HepG2 (cell line): ENCODE data around the gene SIK3. TPM values are rescaled to one million over a fixed set of nuclear protein-coding genes. Genes with fewer than 3 reads are reported as not detected.

ENCODE experiments used
- ADNP ChIP-seq: sonication (generic); formaldehyde crosslinking; IDR thresholded peaks from 2 replicates; pipeline ENCODE4 v1.4.0; 2020; ENCODE audit warnings: missing genetic modification reagents
- BRD4 ChIP-seq: sonication (generic); formaldehyde crosslinking; IDR thresholded peaks from 2 replicates; pipeline ENCODE4 v1.4.0; 2020; ENCODE audit warnings: missing genetic modification reagents
- ISL2 ChIP-seq: sonication (generic); formaldehyde crosslinking; IDR thresholded peaks from 2 replicates; pipeline ENCODE4 v1.5.0; 2020; ENCODE audit warnings: missing genetic modification reagents
- SETDB1 ChIP-seq: sonication (generic); formaldehyde crosslinking; IDR thresholded peaks from 2 replicates; pipeline ENCODE4 v1.5.1; 2020; ENCODE audit warnings: missing genetic modification reagents, mild to moderate bottlenecking, borderline replicate concordance
- SIX1 ChIP-seq: sonication (generic); formaldehyde crosslinking; IDR thresholded peaks from 2 replicates; pipeline ENCODE4 v1.4.0; 2020; ENCODE audit warnings: missing genetic modification reagents, borderline replicate concordance
- SMAD3 ChIP-seq: sonication (generic); formaldehyde crosslinking; IDR thresholded peaks from 2 replicates; pipeline ENCODE4 v1.4.0; 2020; ENCODE audit warnings: missing genetic modification reagents
- TEAD3 ChIP-seq: optimal IDR thresholded peaks from 2 replicates; pipeline ENCODE3; 2016; ENCODE audit warnings: borderline replicate concordance
- ZNF317 ChIP-seq: sonication (generic); formaldehyde crosslinking; IDR thresholded peaks from 2 replicates; pipeline ENCODE4 v1.5.0; 2020; ENCODE audit warnings: mild to moderate bottlenecking, missing genetic modification reagents
- ZNF337 ChIP-seq: sonication (generic); formaldehyde crosslinking; IDR thresholded peaks from 2 replicates; pipeline ENCODE4 v1.5.1; 2020; ENCODE audit warnings: missing genetic modification reagents, low read depth, mild to moderate bottlenecking, borderline replicate concordance
- ZNF451 ChIP-seq: sonication (generic); formaldehyde crosslinking; IDR thresholded peaks from 2 replicates; pipeline ENCODE4 v1.5.0; 2020; ENCODE audit warnings: mild to moderate bottlenecking, missing genetic modification reagents
- ZNF468 ChIP-seq: sonication (generic); formaldehyde crosslinking; IDR thresholded peaks from 2 replicates; pipeline ENCODE4 v1.8.0; 2022; ENCODE audit warnings: mild to moderate bottlenecking, moderate library complexity, missing genetic modification reagents
- ZNF678 ChIP-seq: sonication (generic); formaldehyde crosslinking; IDR thresholded peaks from 2 replicates; pipeline ENCODE4 v1.4.0; 2020; ENCODE audit warnings: mild to moderate bottlenecking, missing genetic modification reagents
- ZNF781 ChIP-seq: sonication (generic); formaldehyde crosslinking; IDR thresholded peaks from 2 replicates; pipeline ENCODE4 v1.5.1; 2020; ENCODE audit warnings: borderline replicate concordance, mild to moderate bottlenecking, missing genetic modification reagents; ENCODE audit errors: not compliant biosample characterization
- polyA plus RNA-seq, 8 experiments: library from polyadenylated mRNA; depleted of rRNA in 3 of 8; stranded (reverse) in 7 of 8; unstranded in 1 of 8; fragments of >200 nt; fragmentation: Illumina TruSeq in 4 of 8; extraction: Trizol in 4 of 8; gene quantifications; 2 replicates each; pipeline versions ENCODE4 v1.2.1 to v1.2.3, GENCODE V29; 2011 to 2016; ENCODE audit warnings: low read depth in 4 of 8, missing spikeins in 1 of 8, mixed read lengths in 1 of 8; ENCODE audit not compliant: insufficient read depth in 1 of 8
- total RNA-seq, 5 experiments: library from RNA; depleted of rRNA; stranded (reverse); fragments of >200 nt; fragmentation: Illumina TruSeq; extraction: Trizol; gene quantifications; 2 replicates each; pipeline ENCODE4 v1.2.3, GENCODE V29; 2016; ENCODE audit warnings: low read depth in 1 of 5
- TF ChIP-seq, protein P1 (sequence below): sonication (generic); formaldehyde crosslinking; IDR thresholded peaks from 2 replicates; pipeline ENCODE4 v1.5.1; 2020; ENCODE audit warnings: mild to moderate bottlenecking, missing genetic modification reagents, borderline replicate concordance
- TF ChIP-seq, protein P2 (sequence below): sonication (generic); formaldehyde crosslinking; conservative IDR thresholded peaks from 2 replicates; pipeline ENCODE4 v1.8.0; 2022; ENCODE audit warnings: mild to moderate bottlenecking, moderate library complexity, missing genetic modification reagents
- TF ChIP-seq, protein P3 (sequence below): sonication (generic); formaldehyde crosslinking; IDR thresholded peaks from 2 replicates; pipeline ENCODE4 v1.4.0; 2020; ENCODE audit warnings: mild to moderate bottlenecking, missing genetic modification reagents
- TF ChIP-seq, protein P4 (sequence below): sonication (generic); formaldehyde crosslinking; IDR thresholded peaks from 2 replicates; pipeline ENCODE4 v1.9.0; 2021; ENCODE audit warnings: missing genetic modification reagents, borderline replicate concordance
- TF ChIP-seq, protein P5 (sequence below): sonication (generic); formaldehyde crosslinking; IDR thresholded peaks from 2 replicates; pipeline ENCODE4 v1.9.0; 2021; ENCODE audit warnings: missing genetic modification reagents, mild to moderate bottlenecking, borderline replicate concordance

The SIK3 gene
- total and polyA plus RNA-seq, 2 of the 13 experiments (the other 11 are each of a cell fraction or from before 2014, with no cell fraction given), result 5.7 to 9.8 TPM

DNA sequence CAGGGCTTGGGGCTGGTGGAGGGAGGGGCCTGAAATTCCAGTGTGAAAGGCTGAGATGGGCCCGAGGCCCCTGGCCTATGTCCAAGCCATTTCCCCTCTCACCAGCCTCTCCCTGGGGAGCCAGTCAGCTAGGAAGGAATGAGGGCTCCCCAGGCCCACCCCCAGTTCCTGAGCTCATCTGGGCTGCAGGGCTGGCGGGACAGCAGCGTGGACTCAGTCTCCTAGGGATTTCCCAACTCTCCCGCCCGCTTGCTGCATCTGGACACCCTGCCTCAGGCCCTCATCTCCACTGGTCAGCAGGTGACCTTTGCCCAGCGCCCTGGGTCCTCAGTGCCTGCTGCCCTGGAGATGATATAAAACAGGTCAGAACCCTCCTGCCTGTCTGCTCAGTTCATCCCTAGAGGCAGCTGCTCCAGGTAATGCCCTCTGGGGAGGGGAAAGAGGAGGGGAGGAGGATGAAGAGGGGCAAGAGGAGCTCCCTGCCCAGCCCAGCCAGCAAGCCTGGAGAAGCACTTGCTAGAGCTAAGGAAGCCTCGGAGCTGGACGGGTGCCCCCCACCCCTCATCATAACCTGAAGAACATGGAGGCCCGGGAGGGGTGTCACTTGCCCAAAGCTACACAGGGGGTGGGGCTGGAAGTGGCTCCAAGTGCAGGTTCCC lies 268.6 kb downstream of the SIK3 start, which contains the start of gene APOC3 (continued):
- TF ChIP-seq, protein P1, sequence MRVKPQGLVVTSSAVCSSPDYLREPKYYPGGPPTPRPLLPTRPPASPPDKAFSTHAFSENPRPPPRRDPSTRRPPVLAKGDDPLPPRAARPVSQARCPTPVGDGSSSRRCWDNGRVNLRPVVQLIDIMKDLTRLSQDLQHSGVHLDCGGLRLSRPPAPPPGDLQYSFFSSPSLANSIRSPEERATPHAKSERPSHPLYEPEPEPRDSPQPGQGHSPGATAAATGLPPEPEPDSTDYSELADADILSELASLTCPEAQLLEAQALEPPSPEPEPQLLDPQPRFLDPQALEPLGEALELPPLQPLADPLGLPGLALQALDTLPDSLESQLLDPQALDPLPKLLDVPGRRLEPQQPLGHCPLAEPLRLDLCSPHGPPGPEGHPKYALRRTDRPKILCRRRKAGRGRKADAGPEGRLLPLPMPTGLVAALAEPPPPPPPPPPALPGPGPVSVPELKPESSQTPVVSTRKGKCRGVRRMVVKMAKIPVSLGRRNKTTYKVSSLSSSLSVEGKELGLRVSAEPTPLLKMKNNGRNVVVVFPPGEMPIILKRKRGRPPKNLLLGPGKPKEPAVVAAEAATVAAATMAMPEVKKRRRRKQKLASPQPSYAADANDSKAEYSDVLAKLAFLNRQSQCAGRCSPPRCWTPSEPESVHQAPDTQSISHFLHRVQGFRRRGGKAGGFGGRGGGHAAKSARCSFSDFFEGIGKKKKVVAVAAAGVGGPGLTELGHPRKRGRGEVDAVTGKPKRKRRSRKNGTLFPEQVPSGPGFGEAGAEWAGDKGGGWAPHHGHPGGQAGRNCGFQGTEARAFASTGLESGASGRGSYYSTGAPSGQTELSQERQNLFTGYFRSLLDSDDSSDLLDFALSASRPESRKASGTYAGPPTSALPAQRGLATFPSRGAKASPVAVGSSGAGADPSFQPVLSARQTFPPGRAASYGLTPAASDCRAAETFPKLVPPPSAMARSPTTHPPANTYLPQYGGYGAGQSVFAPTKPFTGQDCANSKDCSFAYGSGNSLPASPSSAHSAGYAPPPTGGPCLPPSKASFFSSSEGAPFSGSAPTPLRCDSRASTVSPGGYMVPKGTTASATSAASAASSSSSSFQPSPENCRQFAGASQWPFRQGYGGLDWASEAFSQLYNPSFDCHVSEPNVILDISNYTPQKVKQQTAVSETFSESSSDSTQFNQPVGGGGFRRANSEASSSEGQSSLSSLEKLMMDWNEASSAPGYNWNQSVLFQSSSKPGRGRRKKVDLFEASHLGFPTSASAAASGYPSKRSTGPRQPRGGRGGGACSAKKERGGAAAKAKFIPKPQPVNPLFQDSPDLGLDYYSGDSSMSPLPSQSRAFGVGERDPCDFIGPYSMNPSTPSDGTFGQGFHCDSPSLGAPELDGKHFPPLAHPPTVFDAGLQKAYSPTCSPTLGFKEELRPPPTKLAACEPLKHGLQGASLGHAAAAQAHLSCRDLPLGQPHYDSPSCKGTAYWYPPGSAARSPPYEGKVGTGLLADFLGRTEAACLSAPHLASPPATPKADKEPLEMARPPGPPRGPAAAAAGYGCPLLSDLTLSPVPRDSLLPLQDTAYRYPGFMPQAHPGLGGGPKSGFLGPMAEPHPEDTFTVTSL (CRISPR knock-in tag), result no peak
- no peak for TF ChIP-seq SIX1
- TF ChIP-seq ZNF781 (CRISPR knock-in tag), result no peak
- TF ChIP-seq BRD4 (CRISPR knock-in tag), result peak; percentile 12
- TF ChIP-seq ZNF678, result no peak; the same call in 1 of the 2 replicates
- TF ChIP-seq ISL2 (CRISPR knock-in tag), result peak; percentile 41; the same call in 1 of the 2 replicates
- TF ChIP-seq TEAD3 (CRISPR knock-in tag), result peak; percentile 12
- TF ChIP-seq, protein P2, sequence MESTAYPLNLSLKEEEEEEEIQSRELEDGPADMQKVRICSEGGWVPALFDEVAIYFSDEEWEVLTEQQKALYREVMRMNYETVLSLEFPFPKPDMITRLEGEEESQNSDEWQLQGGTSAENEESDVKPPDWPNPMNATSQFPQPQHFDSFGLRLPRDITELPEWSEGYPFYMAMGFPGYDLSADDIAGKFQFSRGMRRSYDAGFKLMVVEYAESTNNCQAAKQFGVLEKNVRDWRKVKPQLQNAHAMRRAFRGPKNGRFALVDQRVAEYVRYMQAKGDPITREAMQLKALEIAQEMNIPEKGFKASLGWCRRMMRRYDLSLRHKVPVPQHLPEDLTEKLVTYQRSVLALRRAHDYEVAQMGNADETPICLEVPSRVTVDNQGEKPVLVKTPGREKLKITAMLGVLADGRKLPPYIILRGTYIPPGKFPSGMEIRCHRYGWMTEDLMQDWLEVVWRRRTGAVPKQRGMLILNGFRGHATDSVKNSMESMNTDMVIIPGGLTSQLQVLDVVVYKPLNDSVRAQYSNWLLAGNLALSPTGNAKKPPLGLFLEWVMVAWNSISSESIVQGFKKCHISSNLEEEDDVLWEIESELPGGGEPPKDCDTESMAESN (CRISPR knock-in tag), result 0 out of 2 replicates have a peak, but pooled peaks have one; percentile 45
- TF ChIP-seq ZNF468 (CRISPR knock-in tag), result no peak
- no peak for TF ChIP-seq SETDB1 (CRISPR knock-in tag)
- TF ChIP-seq ZNF451 (CRISPR knock-in tag), result 0 out of 2 replicates have a peak, but pooled peaks have one; percentile 10
- TF ChIP-seq, protein P3, sequence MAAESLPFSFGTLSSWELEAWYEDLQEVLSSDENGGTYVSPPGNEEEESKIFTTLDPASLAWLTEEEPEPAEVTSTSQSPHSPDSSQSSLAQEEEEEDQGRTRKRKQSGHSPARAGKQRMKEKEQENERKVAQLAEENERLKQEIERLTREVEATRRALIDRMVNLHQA (CRISPR knock-in tag), result no peak
- no peak for TF ChIP-seq ZNF337 (CRISPR knock-in tag)
- TF ChIP-seq, protein P4, sequence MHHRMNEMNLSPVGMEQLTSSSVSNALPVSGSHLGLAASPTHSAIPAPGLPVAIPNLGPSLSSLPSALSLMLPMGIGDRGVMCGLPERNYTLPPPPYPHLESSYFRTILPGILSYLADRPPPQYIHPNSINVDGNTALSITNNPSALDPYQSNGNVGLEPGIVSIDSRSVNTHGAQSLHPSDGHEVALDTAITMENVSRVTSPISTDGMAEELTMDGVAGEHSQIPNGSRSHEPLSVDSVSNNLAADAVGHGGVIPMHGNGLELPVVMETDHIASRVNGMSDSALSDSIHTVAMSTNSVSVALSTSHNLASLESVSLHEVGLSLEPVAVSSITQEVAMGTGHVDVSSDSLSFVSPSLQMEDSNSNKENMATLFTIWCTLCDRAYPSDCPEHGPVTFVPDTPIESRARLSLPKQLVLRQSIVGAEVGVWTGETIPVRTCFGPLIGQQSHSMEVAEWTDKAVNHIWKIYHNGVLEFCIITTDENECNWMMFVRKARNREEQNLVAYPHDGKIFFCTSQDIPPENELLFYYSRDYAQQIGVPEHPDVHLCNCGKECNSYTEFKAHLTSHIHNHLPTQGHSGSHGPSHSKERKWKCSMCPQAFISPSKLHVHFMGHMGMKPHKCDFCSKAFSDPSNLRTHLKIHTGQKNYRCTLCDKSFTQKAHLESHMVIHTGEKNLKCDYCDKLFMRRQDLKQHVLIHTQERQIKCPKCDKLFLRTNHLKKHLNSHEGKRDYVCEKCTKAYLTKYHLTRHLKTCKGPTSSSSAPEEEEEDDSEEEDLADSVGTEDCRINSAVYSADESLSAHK (CRISPR knock-in tag), result no peak
- TF ChIP-seq, protein P5, sequence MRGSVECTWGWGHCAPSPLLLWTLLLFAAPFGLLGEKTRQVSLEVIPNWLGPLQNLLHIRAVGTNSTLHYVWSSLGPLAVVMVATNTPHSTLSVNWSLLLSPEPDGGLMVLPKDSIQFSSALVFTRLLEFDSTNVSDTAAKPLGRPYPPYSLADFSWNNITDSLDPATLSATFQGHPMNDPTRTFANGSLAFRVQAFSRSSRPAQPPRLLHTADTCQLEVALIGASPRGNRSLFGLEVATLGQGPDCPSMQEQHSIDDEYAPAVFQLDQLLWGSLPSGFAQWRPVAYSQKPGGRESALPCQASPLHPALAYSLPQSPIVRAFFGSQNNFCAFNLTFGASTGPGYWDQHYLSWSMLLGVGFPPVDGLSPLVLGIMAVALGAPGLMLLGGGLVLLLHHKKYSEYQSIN (CRISPR knock-in tag), result no peak
- peak; percentile 81 for TF ChIP-seq ZNF317
- TF ChIP-seq ADNP (CRISPR knock-in tag), result no peak
- peak; percentile 75 for TF ChIP-seq SMAD3 (CRISPR knock-in tag)
